ENCODE measurements around the gene BUB1. TPM values are rescaled to one million over a fixed set of nuclear protein-coding genes. Genes with fewer than 3 reads are reported as not detected.

Gene BUB1
- total RNA-seq, 4 donors from 2014 or later = 0.24 to 2.0 (median 0.92) TPM

DNA sequence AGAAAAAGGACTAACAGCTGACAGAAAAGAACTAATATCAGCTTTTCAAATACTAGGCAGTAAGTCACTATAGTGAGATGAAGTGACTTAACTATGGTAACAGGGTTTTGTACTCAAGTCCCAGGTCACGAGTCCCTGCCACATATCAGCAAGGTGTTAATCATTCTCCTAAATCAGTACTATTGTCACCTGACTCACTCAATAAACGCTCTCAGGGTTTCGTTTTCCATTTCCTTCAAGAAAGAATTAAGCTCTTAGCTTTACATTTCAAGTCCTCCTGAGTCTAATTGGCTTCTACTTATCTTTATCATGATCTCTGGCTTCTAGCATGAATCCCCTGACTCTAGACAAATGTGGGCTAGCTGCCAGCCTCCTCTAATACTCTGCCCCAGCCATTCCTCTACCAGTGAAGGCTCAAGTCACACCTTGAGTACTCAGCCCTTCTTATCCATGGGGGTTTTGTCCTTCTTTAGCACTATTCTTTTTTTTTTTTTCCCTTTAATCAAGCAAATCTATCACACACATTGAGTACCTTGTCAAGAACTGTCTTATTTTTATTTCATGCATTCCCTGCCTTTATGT is 20.0 kb downstream of the BUB1 start:
- no peak for TF ChIP-seq POLR2A (IDR thresholded peaks at IDR 0.05)
- TF ChIP-seq, protein P1, sequence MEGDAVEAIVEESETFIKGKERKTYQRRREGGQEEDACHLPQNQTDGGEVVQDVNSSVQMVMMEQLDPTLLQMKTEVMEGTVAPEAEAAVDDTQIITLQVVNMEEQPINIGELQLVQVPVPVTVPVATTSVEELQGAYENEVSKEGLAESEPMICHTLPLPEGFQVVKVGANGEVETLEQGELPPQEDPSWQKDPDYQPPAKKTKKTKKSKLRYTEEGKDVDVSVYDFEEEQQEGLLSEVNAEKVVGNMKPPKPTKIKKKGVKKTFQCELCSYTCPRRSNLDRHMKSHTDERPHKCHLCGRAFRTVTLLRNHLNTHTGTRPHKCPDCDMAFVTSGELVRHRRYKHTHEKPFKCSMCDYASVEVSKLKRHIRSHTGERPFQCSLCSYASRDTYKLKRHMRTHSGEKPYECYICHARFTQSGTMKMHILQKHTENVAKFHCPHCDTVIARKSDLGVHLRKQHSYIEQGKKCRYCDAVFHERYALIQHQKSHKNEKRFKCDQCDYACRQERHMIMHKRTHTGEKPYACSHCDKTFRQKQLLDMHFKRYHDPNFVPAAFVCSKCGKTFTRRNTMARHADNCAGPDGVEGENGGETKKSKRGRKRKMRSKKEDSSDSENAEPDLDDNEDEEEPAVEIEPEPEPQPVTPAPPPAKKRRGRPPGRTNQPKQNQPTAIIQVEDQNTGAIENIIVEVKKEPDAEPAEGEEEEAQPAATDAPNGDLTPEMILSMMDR (IDR thresholded peaks at IDR 0.05) = no peak
- Histone ChIP-seq H3K27me3 (no peaks in the 10 kb centered on the region), H3K4me3 (replicated peaks in 1 of 3) (no peak overlapping the region), H3K4me1 (no peaks in the 10 kb centered on the region), H3K9me3 (no peaks in the 10 kb centered on the region), H3K36me3 (no peaks in the 10 kb centered on the region), H3K27ac (no peak overlapping the region)
- intact Hi-C loops (cut with DNase I) = no loop called here
- 45 to 68% methylated on average over 3 of the region's 3 CpGs for whole genome bisulfite sequencing, 2 donors
- DNase-seq = no peak

DNA sequence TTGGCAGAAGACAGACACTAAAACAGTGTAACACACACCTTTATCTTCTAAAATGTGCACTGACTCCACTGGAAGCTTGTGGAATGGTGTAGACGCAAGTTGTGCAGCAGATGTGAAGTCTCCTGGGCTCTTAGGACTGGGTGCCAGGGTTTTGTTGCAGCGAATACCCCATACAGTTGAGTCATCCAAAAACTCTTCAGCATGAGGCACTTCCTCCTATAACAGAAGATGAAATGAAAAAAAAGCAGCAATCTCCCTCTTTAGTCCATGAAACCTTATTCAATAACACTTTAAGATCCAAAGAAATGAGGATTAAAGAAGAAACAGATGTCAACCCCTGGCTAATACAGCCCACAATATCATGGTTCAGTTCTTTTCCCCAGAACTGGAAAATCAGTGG is 22.2 kb downstream of the BUB1 start:
- intact Hi-C loops (cut with DNase I) = no loop called here
- 82 to 91% methylated on average over 2 of the region's 2 CpGs for WGBS, 2 donors
- Histone ChIP-seq H3K27ac (no peak overlapping the region), H3K4me1 (no peaks in the 10 kb centered on the region), H3K27me3 (no peaks in the 10 kb centered on the region), H3K9me3 (no peaks in the 10 kb centered on the region), H3K36me3 (no peaks in the 10 kb centered on the region), H3K4me3 (replicated peaks in 1 of 3) (no peak overlapping the region)
- TF ChIP-seq, protein P1 (IDR thresholded peaks at IDR 0.05) = no peak
- no peak for TF ChIP-seq POLR2A (IDR thresholded peaks at IDR 0.05)
- no peak for DNase-seq

DNA sequence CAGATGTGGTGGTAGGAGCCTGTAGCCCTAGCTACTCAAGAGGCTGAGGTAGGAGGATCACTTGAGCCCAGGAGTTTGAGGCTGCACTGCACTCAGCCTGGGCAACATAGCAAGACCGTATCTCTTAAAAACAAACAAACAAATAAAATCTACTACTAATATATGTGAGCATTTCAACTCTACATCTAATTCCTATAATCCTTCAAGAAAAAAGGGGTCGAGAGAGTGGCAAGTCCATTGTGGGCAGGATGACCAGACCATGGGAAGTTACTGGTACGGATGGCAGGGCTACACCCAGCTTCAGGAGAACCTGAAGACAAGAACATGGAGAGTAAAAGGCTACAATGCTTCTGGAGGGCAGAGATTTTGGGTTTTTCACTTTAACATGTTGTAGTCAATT is 24.0 kb downstream of the BUB1 start:
- WGBS, 2 donors = 99% methylated on average over 3 of the region's 3 CpGs
- H3K4me3 ChIP-seq (replicated peaks in 1 of 3) = no peak overlapping the region

DNA sequence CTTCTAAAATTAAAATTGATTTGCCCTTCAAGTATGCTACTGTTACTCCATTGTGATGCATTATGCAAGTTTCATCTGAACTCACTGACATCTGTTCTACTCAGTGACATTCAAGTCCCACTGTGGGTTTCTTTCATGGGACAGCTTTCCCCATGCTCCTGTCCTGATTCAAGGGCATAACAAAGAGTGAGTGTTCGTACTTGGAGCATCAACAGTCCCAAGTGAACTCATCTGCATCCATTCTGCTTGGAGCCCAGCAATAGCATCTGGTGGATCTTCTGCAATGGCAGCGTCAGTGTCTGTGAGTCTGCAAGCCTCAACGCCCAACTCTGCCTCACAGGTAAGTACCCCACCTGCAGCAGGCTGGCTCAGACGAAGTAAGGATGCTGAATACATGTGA is 27.5 kb downstream of the BUB1 start:
- no peaks in the 10 kb centered on the region for H3K36me3 ChIP-seq
- intact Hi-C loops (cut with DNase I) = no loop called here
- no peak overlapping the region for H3K27ac ChIP-seq
- no peak overlapping the region for H3K4me3 ChIP-seq (replicated peaks in 1 of 3)
- no peak for TF ChIP-seq POLR2A (IDR thresholded peaks at IDR 0.05)
- TF ChIP-seq, protein P1 (IDR thresholded peaks at IDR 0.05) = no peak
- no peaks in the 10 kb centered on the region for H3K27me3 ChIP-seq
- no peaks in the 10 kb centered on the region for H3K4me1 ChIP-seq
- H3K9me3 ChIP-seq = no peaks in the 10 kb centered on the region
- 94 to 98% methylated on average over 4 of the region's 4 CpGs for WGBS, 2 donors
- no peak for DNase-seq

More for the DNA sequence above, 24.0 kb downstream of the BUB1 start:
- Histone ChIP-seq H3K36me3 (no peaks in the 10 kb centered on the region), H3K9me3 (no peaks in the 10 kb centered on the region), H3K27me3 (no peaks in the 10 kb centered on the region), H3K4me1 (no peaks in the 10 kb centered on the region), H3K27ac (no peak overlapping the region)
- DNase-seq = no peak
- TF ChIP-seq POLR2A (IDR thresholded peaks at IDR 0.05) = no peak
- TF ChIP-seq, protein P1 (IDR thresholded peaks at IDR 0.05) = no peak
- intact Hi-C loops (cut with DNase I) = no loop called here

DNA sequence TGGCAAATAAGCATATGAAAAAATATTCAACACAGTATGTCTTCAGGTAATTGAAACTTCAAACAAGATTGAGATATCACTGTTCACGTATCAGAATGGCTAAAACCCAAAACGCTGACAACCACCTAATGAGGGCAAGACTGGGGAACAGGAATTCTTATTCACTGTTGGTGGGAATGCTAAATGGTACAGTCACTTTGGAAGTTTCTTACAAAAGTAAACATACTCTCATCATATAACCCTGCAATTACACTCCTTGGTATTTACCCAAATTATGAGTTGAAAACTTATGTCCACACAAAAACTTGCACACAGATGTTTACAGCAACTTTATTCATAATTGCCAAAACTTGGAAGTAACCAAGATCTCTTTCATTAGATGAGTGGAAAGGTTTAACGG is 30.1 kb downstream of the BUB1 start:
- WGBS, 2 donors = 98% methylated on average over 3 of the region's 3 CpGs
- no peak overlapping the region for H3K4me3 ChIP-seq (replicated peaks in 1 of 3)
- no peaks in the 10 kb centered on the region for H3K9me3 ChIP-seq

More for the DNA sequence above, 30.1 kb downstream of the BUB1 start:
- intact Hi-C loops (cut with DNase I) = no loop called here
- Histone ChIP-seq H3K27me3 (no peaks in the 10 kb centered on the region), H3K36me3 (no peaks in the 10 kb centered on the region), H3K27ac (no peak overlapping the region), H3K4me1 (no peaks in the 10 kb centered on the region)
- DNase-seq = no peak
- TF ChIP-seq, protein P1 (IDR thresholded peaks at IDR 0.05) = no peak
- TF ChIP-seq POLR2A (IDR thresholded peaks at IDR 0.05) = no peak

Measured in thyroid gland (tissue), 4 donors.